Ovary (tissue), 3 donors: ENCODE measurements around the gene C2orf72.

Experiments used
- EP300 ChIP-seq: sonication (generic); formaldehyde crosslinking; IDR thresholded peaks from one replicate; pipeline ENCODE4 v1.6.1; 2017; ENCODE audit warnings: antibody characterized with exemption
- POLR2A ChIP-seq: fragments of 450-650 bp; IDR thresholded peaks from one replicate; pipeline ENCODE4 v1.6.1; 2017; ENCODE audit warnings: antibody characterized with exemption, mild to moderate bottlenecking, moderate library complexity
- TF ChIP-seq, protein P1 (sequence below), 3 donors: fragments of 450-650 bp in 2 of 3; fragments of 200-600 bp in 1 of 3; IDR thresholded peaks; one replicate each; pipeline versions ENCODE4 v1.5.1 to v1.8.0; 2016 to 2022; ENCODE audit warnings: antibody characterized with exemption in 3 of 3, mild to moderate bottlenecking in 1 of 3
- donor health status: DM: no; HTN: no; CAD: no.

DNA sequence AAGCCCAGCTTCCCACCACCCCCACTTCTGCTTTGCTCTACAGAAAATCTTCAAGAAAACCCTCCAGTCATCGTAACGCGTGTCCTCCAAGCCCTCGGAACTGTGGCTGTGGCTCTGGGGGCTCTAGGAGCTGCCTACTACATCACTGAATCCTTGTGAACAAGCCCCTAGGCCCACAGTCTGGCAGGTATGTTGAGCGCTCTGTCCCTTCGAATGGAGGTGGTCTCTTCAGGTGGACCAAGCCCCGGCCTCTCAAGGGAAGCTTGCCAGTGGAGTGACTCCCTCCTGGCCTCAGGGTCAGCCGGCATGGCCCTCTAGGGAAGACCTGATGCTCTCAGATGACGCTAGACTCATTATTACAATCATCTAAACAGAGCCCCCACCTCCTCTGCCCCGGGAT is 34.7 kb upstream of the C2orf72 start:
- TF ChIP-seq POLR2A (no peak), EP300 (no peak)
- TF ChIP-seq, protein P1, sequence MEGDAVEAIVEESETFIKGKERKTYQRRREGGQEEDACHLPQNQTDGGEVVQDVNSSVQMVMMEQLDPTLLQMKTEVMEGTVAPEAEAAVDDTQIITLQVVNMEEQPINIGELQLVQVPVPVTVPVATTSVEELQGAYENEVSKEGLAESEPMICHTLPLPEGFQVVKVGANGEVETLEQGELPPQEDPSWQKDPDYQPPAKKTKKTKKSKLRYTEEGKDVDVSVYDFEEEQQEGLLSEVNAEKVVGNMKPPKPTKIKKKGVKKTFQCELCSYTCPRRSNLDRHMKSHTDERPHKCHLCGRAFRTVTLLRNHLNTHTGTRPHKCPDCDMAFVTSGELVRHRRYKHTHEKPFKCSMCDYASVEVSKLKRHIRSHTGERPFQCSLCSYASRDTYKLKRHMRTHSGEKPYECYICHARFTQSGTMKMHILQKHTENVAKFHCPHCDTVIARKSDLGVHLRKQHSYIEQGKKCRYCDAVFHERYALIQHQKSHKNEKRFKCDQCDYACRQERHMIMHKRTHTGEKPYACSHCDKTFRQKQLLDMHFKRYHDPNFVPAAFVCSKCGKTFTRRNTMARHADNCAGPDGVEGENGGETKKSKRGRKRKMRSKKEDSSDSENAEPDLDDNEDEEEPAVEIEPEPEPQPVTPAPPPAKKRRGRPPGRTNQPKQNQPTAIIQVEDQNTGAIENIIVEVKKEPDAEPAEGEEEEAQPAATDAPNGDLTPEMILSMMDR (IDR thresholded peaks at IDR 0.05), result no peak
